NCI-H2227 treated with DMSO at 0.1 percent for 48 hours (cell line): ENCODE data around the gene LRMDA.

Experiments
- DNase-seq: peaks from one replicate; lab custom pipeline; 2025; lab: John Stamatoyannopoulos, UW

LRMDA gene

DNA sequence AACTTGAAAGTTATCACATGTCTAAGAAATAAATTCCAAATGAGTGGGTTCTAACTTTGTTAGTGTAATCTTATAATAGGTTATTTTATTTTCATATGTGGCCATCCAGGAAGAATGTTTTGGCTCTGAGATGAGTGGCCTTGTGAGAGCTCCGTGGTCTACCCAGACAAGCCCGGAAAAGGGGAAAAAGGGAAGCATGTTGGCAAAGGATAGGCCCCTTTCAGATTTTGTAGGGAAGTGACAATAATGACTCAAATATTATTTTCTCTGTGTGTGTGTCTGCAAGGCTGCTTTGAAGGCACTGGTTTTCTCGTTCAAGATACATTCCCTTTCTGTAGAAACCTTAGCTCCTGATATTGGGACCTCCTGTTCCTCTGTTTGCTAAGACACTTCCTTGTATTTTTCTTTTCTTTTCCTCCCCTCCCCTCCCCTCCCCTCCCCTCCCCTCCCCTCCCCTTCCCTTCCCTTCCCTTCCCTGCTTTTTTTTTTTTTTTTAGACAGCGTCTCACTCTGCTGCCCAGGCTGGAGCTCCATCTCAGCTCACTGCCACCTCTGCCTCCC, 240.8 kb downstream of the LRMDA start:
- DNase-seq = no peak

DNA sequence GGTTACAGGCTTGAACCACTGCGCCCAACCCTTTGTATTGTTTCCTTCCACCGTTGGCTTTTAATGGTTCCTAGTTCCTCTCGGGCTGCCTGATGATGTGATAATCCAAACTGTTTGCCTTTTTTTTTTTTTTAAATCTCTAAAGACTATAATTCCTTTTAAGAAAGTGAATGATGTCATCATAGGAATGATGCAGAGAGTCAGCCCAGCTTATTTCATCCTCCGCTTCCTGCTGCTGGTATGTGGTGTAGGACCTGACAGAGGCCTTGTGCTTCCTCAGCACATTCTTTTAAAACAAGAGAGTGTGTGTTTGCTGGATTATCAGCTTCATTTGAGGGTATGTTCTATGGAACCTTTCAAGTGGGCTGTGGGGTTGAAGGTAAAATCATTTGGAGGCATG, 241.4 kb downstream of the LRMDA start:
- no peak for DNase-seq

DNA sequence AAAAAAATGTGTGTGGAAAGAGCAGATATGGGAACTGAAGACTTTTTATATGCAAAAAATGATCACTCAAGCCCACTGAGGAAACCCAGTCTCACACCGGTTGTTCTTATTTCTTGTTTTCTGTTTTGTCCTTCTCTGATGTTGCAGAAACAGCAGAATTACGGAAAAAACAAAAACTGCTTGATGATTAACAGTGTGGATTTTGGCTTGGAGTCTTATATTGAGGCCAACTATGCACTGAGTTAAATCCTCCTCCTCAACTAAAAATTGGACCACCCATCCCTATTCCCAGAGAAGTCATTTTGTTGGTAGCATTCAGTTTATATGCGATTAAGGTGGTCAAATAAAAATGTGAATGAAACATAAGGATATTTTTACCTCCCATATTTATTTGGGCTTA, 246.1 kb downstream of the LRMDA start:
- no peak for DNase-seq

DNA sequence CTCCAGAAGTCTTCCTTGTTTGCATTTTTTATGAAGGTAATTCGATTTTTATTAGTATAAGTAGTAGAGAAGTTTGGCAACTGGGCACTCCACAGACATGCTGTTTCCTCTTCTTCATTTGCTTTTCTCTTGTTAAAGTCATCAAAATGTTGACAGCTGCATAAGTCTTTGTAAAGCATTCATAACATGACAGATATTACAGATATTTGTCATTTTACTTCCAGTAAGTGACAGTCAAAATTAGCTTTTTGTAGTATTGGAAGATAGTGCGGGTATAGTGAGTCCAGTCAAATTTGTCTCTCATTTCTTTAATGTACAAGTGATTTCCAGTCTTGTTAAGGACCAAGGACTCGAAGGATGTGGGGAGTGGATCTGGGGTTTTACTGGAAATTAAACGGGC, 247.1 kb downstream of the LRMDA start:
- DNase-seq = no peak

- no peak for DNase-seq
Observed at GRCh38 chr10:75679536-75679935, 248.1 kb downstream of the LRMDA start.

DNA sequence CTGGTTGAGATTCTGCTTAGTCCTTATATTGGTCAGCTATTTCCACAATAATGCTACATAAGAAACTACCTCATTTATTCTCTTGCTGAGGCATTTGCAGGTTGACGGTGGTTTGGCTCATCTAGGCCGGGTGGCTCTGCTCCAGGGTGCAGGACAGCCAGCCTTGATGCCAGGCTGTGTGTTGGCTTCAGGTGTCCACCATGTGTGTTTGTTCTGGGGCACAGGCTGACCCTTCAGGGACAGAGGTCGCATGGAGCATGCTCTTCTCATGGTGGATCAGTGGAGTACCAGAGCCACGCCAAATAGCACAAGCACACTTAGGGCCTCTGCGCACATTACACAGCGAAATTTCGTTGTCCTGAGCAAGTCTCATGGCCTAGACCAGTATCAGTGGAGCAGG, 249.9 kb downstream of the LRMDA start:
- DNase-seq = no peak

DNA sequence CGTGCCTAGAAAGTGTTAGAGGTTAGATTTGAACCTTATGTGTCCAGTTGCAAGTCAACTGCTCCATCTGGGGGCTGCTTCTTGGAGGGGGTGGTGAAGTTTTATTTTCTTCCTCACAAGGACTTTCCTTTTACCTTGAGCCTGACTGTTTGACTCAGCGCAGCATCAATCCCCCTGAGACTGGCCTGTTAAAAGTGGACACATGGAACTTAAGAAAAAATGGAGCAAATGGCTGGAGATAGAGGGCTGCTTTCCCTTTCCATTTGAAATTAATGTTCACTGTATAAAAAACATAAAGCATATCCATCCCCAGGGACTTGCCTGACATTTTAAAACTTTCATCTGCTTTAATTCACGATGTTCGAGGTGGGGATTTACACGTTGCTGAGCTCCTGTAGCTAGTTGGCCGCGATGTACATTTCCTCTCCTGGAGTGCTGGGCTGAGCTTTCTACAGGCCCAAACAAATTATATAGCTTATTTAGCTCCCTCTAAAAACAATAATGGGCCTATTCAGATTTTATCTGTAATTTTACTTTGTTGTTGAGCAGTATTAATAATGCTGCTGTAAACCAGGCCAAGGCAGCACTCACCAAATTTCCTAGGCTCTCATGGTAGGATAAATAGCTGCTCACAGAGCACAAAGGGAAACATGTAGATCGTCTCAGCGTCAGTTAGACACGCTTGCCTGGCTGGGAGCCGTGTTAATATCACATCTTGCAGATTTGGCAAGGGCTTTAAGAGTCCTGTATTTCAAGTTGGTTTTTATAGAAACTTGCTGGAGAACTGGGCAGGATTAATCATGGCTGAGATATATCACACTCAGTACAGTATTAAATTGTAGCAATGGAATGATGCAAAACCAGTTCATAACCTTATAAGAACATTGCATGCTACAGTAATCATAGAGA, 251.5 kb downstream of the LRMDA start:
- no peak for DNase-seq

DNA sequence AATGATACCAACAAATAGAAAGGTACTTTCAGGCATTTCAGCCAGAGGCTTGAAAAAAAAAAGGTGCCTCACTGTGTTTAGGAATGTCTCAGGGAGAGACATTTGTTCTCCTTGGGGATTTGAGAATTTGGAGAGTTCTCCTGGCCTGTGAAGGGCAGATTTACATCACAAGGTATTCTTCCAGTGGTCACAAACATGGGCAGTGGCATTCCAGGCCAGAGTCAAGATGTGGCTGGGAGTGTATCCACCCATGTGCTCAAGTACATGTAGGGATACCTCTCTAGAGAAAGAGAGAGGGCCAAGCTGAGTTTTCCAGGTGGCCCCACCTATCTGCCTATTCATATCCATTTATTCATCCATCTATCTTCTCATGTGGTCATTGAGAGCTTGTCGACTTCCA, 253.8 kb downstream of the LRMDA start:
- no peak for DNase-seq

DNA sequence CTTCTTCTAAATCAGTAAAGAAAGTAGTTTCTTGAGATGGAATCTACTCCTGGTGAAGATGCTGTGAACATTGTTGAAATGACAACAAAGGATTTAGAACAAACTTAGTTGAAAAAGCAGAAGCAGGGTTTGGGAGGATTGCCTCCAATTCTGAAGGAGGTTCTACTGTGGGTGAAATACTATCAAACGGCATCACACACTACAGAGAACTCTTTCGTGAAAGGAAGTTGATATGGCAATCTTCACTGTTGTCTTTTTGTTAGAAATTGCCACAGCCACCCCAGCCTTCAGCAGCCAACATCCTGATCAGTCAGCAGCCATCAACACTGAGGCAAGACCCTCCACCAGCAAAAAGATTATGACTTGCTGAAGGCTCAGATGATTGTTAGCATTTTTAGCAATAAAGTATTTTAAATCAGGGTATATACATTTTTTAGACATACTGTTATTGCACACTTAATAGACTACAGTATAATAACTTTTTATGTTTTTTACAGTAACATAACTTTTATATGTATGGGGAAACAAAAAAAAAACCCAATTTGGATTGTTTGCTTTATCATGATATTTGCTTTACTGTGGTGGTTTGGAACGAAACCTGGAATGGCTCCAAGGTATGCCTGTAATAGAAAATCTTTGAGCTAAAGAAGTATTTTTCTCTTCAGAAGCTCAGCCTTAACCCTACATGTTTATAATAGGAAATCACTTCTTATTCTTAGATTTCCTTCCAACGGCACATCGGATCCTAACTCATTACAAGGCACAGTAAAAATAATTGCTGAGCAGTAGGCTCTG, 257.3 kb downstream of the LRMDA start:
- DNase-seq = no peak

DNA sequence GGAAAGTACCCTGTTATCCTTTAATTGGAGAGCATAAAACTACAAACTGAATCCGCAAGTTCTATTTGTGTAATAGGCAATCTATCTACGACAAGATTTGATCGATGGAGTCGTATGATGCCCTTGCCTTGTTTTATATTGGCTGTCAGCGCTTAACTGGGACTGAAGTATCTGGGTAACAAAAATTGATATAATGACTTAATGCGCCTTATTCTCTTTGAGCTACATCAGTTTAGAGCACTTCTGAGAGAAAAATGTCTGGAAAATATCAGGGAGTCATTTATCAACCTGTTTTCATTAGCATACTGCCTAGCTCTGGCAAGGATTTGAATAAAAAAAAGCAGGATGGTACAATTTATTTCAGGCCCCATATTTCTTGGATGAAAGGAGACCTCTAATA, 262.1 kb downstream of the LRMDA start:
- DNase-seq = no peak

GRCh38 chr10:75694269-75694668, 262.8 kb downstream of the LRMDA start:
- DNase-seq = no peak

DNA sequence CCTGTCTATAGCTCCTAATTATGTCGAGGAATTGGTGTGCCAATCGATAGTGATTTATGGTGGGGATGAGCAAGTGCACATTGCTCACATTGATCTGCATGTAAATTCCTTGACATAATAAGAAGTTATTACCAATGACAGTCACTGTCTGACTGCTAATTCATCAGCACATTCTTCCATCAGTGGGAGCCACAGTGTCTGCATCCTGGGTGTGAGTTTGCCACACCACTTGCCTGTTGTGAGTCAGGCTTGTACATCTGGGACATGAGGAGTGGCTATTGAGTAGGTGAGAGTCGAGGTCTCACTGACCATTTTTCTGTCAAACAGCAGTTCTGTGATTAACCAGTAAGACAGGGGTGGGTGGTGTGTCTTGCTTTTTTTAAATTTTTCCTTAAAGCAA, 263.4 kb downstream of the LRMDA start:
- DNase-seq = no peak

GRCh38 chr10:75695994-75696393, 264.6 kb downstream of the LRMDA start:
- no peak for DNase-seq

DNA sequence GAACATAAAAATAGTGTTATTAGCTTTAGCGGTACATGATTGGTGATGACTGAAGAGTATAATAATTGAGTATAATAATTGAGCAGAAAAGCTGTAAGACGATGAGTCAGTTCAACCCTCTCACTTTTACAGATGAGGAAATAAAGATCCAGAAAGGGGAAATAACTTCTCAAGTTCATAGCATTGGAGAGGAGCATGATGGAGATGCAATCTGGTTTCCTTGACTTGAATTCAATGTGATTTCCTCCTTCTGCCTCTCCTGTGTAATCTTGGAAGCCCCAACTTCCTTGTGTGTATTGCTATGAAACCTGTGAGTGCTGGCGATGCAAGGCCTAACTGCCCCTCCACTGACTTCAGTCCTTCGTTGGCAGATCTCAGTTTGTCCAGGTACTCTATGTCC, 265.1 kb downstream of the LRMDA start:
- DNase-seq = no peak

GRCh38 chr10:75703191-75703854, 271.9 kb downstream of the LRMDA start:
- DNase-seq = no peak

GRCh38 chr10:75705426-75705825, 274.0 kb downstream of the LRMDA start:
- no peak for DNase-seq

DNA sequence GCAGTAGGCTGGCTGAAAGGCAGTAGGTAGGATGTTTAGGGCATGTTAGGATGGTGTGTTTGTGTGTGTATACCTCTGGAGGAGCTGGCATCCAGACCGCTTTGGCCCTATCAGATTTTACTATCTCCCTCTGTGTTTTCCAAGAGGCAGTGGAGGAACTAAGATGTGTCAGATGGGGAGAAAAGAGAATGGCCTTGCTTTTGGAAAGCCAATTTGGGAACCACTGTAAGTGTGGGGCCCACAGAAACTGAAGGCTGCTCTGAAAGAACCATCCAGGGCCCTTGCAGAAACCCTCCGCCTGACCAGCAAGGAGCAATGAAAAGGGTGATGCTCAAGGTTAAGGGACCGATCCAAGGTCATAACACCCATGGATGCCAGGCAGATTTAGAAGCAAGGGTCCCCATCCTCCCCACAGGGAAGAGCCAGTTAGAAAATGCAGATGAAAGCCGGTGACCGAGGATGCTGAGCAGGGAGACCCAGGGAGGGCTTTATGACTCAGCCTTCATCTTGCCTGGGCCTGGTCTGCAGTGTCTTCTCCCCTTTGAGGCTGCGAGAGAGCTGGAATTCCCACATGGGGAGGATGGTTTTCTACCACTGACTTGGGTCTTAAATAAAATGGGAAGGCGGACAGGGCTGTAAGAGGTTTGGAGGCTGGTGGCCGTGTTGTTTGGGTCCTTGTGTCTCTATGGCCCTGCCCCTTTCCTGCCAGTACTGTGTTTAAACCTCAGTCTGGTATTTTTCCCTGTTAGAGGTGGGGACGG, 275.8 kb downstream of the LRMDA start:
- DNase-seq = no peak

- DNase-seq = peak; percentile 84
Observed at GRCh38 chr10:75708060-75708459, 276.6 kb downstream of the LRMDA start.

DNA sequence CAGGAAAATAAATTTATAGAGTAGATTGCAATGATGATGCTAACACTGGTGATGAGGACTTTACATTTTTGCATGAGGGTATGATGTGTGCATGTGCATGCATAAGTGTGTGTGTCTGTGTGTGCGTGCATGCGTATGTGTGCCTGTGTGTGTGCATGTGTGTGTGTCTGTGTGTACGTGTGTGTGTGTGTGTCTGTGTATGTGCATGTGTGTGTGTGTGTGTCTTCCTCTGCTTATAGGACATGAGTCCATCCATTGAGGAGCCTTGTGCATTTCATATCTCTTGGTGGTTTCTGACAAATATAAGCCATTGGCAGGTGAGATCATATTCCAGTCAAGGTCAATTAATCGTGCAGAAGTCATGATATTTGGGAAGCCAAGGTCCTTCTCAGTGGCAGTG, 277.8 kb downstream of the LRMDA start:
- DNase-seq = no peak

- DNase-seq = no peak
Observed at GRCh38 chr10:75709811-75710210, 278.4 kb downstream of the LRMDA start.

GRCh38 chr10:75712242-75712880, 280.9 kb downstream of the LRMDA start:
- DNase-seq = peak; percentile 26
